GM19239 (cell line): Measurements from ENCODE around the gene POP5.
"Not testable (repeated sequence)": the region's sequence is repeated elsewhere in the genome, so short reads cannot be mapped to it uniquely, and the experiment has no call there.

Source experiments
- DNase-seq: peaks from one replicate; pipeline ENCODE4 v3.0.0; 2011; ENCODE audit warnings: low spot score; ENCODE audit not compliant: insufficient read length
- FAIRE-seq: peaks from 2 replicates; lab custom pipeline; 2011; peaks lifted over from hg19 to GRCh38; lab: Jason Lieb, UNC

The POP5 gene

DNA sequence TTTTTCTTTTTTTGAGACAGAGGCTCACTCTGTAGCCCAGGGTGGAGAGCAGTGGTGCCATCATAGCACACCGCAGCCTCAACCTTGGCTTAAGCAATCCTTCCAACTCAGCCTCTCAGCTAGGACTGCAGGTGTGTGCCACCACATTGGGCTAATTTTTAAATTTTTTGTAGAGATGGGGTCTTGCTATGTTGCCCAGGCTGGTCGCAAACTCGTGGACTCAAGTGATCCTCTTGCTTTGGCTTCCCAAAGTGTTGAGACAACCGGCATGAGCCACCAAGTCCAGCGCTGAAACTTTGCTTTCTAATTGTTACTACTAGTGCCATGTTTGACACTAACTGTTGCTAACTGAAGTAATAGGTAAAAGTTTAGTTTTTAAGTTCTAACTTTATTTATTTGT lies 39.0 kb downstream of the POP5 start:
- no peak for DNase-seq
- no peak for FAIRE-seq

GRCh38 chr12:120540445-120540844 lies 40.8 kb downstream of the POP5 start:
- DNase-seq = no peak
- no peak for FAIRE-seq

GRCh38 chr12:120539303-120539702 lies 41.9 kb downstream of the POP5 start:
- FAIRE-seq = no peak
- DNase-seq = no peak

DNA sequence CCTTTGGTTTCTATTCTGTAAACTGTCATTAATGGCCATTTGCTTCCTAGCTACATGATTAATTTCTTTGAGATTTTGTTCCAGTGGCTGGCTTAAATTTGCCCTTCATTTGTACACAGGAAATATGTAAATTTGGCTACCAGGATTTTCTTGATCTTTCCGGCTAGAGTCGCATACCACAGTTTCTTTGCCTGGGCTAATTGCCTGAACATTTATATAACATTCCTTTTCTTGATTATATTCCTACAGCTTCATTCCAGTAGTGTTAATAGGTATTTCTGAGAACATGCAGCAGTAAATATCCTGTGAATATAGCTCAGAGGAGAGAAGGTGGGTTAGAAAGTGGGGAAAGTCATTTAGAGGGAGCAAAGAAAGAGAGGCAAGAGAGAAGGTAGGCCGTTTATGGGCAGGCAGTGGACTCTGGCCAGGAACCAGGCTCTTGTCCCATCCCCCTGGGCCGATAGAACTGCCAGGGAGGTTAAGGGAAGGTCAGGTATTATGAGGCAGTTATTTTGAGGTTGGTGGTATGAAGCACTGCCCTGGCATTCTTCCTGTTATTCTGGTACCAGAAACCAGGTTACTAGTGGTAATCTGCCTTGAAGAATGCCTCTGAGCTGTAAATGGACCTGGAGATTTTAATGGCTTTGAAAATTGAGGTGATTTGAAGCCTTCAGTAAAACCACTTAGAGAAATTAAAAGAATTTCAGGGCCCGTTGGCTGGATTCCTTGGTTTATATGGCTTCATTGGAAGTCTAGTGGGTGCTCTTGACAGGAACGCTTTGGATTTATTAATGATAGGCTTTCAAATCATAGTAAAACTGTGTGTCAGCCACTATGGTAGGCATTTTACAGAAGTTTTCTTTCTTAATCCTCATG lies 42.7 kb downstream of the POP5 start:
- no peak for FAIRE-seq
- no peak for DNase-seq

DNA sequence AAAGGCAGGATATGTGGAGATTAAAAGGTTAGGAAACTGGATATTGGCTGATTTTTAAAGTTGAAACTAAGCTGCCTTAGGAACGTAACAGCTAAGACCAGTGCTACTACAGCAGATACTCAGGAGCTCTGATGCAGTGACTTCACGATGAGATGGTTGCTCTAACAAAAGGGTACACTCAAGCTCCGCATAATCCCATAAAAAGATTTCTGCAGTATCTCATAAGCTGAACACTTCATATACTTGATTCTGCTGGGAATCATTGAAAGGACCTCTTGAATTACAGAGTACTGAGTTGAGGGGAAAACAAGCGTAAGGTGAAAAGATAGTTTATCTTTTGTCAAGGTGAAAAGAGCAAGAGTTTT lies 43.4 kb downstream of the POP5 start:
- no peak for DNase-seq
- FAIRE-seq = no peak

DNA sequence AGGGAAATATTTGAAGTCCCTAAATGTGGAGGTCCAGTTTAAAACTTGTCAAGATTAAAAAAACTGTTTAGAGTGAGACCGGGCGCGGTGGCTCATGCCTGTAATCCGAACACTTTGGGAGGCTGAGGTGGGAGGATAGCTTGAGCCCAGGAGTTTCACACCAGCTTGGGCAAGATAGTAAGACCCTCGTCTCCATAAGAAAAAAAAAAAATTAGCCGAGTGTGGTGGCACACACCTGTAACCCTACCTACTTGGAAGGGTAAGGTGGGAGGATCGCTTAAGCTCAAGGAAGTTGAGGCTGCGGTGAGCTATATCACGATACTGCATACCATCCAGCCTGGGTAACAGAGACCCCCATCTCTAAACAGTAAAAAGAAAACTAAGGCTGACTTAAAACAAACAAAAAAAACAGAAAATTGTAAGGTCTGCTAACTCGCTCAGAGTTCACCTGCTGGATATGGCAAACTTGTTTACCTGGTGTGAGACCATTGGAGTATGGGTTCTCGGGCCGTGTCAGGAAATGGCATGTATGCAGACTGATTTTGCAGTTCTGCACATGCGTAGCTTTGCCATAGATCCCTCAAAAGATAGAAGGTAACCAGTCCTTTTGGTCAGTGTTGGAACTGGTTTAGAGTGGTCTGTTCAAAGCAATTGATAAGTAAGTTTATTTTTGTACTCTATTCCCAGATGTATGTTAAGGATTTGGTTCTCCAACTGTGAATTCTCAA lies 45.0 kb downstream of the POP5 start:
- FAIRE-seq (peak; percentile 68), DNase-seq (no peak)

- DNase-seq (no peak), FAIRE-seq (no peak)
Observed at GRCh38 chr12:120534703-120535655, 46.2 kb downstream of the POP5 start.

DNA sequence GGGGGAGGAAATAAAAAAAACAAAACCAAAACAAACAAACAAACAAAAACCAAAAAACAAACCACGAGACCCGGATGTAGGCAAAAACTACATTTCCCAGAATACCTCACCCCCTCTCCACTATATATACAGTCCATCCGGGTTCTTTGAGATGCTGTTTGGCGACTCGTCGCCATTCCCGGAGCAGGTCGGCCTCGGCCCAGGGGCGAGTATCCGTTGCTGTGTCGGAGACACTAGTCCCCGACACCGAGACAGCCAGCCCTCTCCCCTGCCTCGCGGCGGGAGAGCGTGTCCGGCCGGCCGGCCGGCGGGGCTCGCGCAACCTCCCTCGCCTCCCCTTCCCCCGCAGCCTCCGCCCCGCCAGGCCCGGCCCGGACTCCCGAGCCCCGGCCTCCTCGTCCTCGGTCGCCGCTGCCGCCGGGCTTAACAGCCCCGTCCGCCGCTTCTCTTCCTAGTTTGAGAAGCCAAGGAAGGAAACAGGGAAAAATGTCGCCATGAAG lies 46.9 kb downstream of the POP5 start, which contains the start of gene RNF10:
Gene RNF10 (plus strand): TSS at position 154 of the 500 bp plus-strand sequence. CDS start 456 bp downstream, outside the sequence.
- FAIRE-seq (peak; percentile 89), DNase-seq (peak; percentile 74)

DNA sequence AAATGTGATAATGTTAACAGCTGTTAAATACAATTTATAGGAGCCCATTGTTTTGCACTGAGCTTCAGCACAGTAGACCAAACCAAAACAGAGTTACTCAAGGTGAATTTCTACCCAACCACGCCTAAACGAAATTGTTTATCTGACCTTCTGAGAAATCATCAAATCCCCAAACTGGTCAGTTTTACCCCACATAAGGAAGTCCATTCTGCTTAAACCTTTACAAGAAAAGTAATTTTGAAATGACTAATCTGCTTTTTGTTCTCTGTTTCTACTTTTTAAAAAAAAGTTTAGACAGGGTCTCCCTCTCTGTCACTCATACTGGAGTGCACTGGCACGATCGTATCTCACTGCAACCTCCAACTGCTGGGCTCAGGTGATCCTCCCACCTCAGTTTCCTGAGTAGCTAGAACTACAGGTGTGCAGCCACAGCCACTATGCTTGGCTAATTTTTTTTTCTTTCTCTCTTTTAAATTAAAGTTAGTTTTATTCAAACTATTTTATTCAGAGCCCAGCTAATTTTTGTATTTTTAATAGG lies 48.4 kb downstream of the POP5 start:
- DNase-seq = no peak
- no peak for FAIRE-seq

DNA sequence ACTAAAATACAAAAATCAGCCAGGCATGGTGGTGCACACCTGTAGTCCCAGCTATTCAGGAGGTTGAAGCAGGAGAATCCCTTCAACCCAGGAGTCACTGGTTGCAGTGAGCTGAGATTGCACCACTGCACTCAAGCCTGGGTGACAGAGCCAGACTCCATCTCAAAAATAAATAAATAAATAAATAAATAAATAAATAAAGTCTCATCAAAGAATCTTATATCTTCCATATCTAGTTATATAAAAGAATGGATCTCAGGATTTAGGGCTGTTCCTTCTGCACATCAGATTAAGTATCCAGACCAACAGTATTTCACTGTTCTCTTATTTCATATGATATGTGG lies 50.8 kb downstream of the POP5 start:
- FAIRE-seq, DNase-seq: not testable (repeated sequence)

DNA sequence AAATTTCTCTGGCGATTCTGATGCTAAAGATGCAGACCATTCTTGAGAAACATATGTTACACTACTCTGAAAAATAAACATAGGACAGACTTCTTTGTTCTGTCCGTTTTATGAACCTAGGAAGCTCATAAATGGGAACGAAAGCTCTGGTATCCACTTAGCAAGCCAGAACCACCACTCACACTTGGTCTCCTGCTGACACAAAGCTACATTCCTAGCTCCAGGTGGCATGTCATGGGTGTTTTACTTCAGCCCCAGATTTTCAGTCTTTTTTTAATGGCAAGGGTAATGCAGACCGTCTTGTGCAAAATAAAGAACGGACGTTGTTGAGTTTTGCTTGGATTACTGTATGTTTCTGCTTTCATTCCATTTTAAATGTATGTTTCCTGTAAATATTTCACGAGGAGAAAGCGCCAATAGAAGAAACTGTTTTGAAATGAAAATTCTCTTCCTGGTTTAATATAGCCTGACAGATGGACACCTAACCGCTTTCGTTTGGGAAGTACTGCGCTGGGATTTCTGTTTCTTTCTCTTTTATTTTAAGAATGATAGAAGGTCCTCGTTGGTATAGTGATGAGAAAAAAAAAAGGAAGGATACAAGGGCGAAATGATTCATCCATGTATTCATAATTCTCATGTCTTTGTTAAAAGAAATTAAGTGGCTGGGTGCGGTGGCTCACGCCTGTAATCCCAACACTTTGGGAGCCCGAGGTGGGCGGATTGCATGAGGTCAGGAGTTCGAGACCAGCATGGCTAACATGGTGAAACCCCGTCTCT lies 51.4 kb downstream of the POP5 start:
- DNase-seq (no peak), FAIRE-seq (peak; percentile 48)

- DNase-seq = peak; percentile 70
- peak; percentile 65 for FAIRE-seq
Observed at GRCh38 chr12:120528861-120529525, 52.2 kb downstream of the POP5 start, which contains the start of gene COQ5. TSS of gene COQ5 (minus strand) at chr12:120529158. CDS start at chr12:120529141, 17 bp downstream.
